ENCODE results near the gene ADAMTS5. TPM values are rescaled to one million over a fixed set of nuclear protein-coding genes. Genes with fewer than 3 reads are reported as not detected.

Gene ADAMTS5
- total RNA-seq, 1 donor from 2014 or later, result 20.4 TPM

GRCh38 chr21:26935977-26936376 lies 30.9 kb downstream of the ADAMTS5 start:
- no peak for DNase-seq (ENCODE audit: extremely low spot score in 2 of 2)
- Histone ChIP-seq H3K27ac (no peak overlapping the region), H3K9me3 (no peaks in the 10 kb centered on the region), H3K36me3 (peaks cover 0 to 19% of the 10 kb centered on the region in 2 donors), H3K27me3 (no peaks in the 10 kb centered on the region), H3K4me1 (peaks cover 9% of the 10 kb centered on the region), H3K4me3 (no peak overlapping the region)
- intact Hi-C loops (cut with DNase I), result no loop called here
- no peak for TF ChIP-seq POLR2AphosphoS5 (IDR thresholded peaks at IDR 0.05; ENCODE audit: insufficient read depth in 1 of 2, low read depth in 1 of 2)
- no peak for TF ChIP-seq CTCF (IDR thresholded peaks at IDR 0.05)
- TF ChIP-seq POLR2A (IDR thresholded peaks at IDR 0.05), result no peak

GRCh38 chr21:26934383-26934782 lies 32.5 kb downstream of the ADAMTS5 start:
- H3K4me1 ChIP-seq, result peaks cover 2% of the 10 kb centered on the region
- TF ChIP-seq CTCF (IDR thresholded peaks at IDR 0.05), result no peak
- no peak for TF ChIP-seq POLR2AphosphoS5 (IDR thresholded peaks at IDR 0.05; ENCODE audit: insufficient read depth in 1 of 2, low read depth in 1 of 2)
- TF ChIP-seq POLR2A (IDR thresholded peaks at IDR 0.05), result no peak
- H3K27me3 ChIP-seq, result no peaks in the 10 kb centered on the region

GRCh38 chr21:26933448-26933847 lies 33.4 kb downstream of the ADAMTS5 start:
- intact Hi-C loops (cut with DNase I), result no loop called here
- Histone ChIP-seq H3K27me3 (no peaks in the 10 kb centered on the region), H3K4me1 (no peaks in the 10 kb centered on the region), H3K9me3 (no peaks in the 10 kb centered on the region), H3K27ac (no peak overlapping the region), H3K4me3 (no peak overlapping the region), H3K36me3 (peaks cover 0 to 28% of the 10 kb centered on the region in 2 donors)
- TF ChIP-seq POLR2A (IDR thresholded peaks at IDR 0.05) (no peak), CTCF (IDR thresholded peaks at IDR 0.05) (no peak), POLR2AphosphoS5 (IDR thresholded peaks at IDR 0.05; ENCODE audit: insufficient read depth in 1 of 2, low read depth in 1 of 2) (no peak)
- no peak for DNase-seq (ENCODE audit: extremely low spot score in 2 of 2)

More at GRCh38 chr21:26934383-26934782, 32.5 kb downstream of the ADAMTS5 start:
- Histone ChIP-seq H3K4me3 (no peak overlapping the region), H3K36me3 (peaks cover 0 to 28% of the 10 kb centered on the region in 2 donors), H3K9me3 (no peaks in the 10 kb centered on the region), H3K27ac (no peak overlapping the region)
- intact Hi-C loops (cut with DNase I), result no loop called here
- no peak for DNase-seq (ENCODE audit: extremely low spot score in 2 of 2)

GRCh38 chr21:26925636-26926035 lies 41.3 kb downstream of the ADAMTS5 start:
- Histone ChIP-seq H3K27ac (no peak overlapping the region), H3K27me3 (no peaks in the 10 kb centered on the region), H3K9me3 (no peaks in the 10 kb centered on the region), H3K4me3 (no peak overlapping the region), H3K36me3 (peaks cover 0 to 17% of the 10 kb centered on the region in 2 donors), H3K4me1 (no peaks in the 10 kb centered on the region)
- TF ChIP-seq POLR2A (IDR thresholded peaks at IDR 0.05) (no peak), POLR2AphosphoS5 (IDR thresholded peaks at IDR 0.05; ENCODE audit: insufficient read depth in 1 of 2, low read depth in 1 of 2) (no peak), CTCF (IDR thresholded peaks at IDR 0.05) (no peak)
- DNase-seq (ENCODE audit: extremely low spot score in 2 of 2), result no peak
- intact Hi-C loops (cut with DNase I), result no loop called here

GRCh38 chr21:26925122-26925521 lies 41.8 kb downstream of the ADAMTS5 start:
- TF ChIP-seq POLR2AphosphoS5 (IDR thresholded peaks at IDR 0.05; ENCODE audit: insufficient read depth in 1 of 2, low read depth in 1 of 2) (no peak), POLR2A (IDR thresholded peaks at IDR 0.05) (no peak), CTCF (IDR thresholded peaks at IDR 0.05) (no peak)
- intact Hi-C loops (cut with DNase I), result no loop called here
- H3K27ac ChIP-seq, result no peak overlapping the region
- no peaks in the 10 kb centered on the region for H3K9me3 ChIP-seq
- H3K27me3 ChIP-seq, result no peaks in the 10 kb centered on the region
- peaks cover 0 to 17% of the 10 kb centered on the region in 2 donors for H3K36me3 ChIP-seq
- no peak overlapping the region for H3K4me3 ChIP-seq
- H3K4me1 ChIP-seq, result no peaks in the 10 kb centered on the region
- no peak for DNase-seq (ENCODE audit: extremely low spot score in 2 of 2)
